NCI-H1436 treated with DMSO at 0.1 percent for 48 hours (cell line): ENCODE data around the gene RC3H2.
"Not testable (repeated sequence)": the region's sequence is repeated elsewhere in the genome, so short reads cannot be mapped to it uniquely, and the experiment has no call there.

Experiments used
- DNase-seq: peaks from one replicate; lab custom pipeline; 2025; lab: John Stamatoyannopoulos, UW

RC3H2 gene

GRCh38 chr9:122846371-122846940 lies 58.7 kb downstream of the RC3H2 start:
- DNase-seq = no peak

- DNase-seq = no peak
These were observed 60.0 kb downstream of the RC3H2 start for GRCh38 chr9:122845116-122845515.

GRCh38 chr9:122844137-122844536 lies 61.0 kb downstream of the RC3H2 start:
- no peak for DNase-seq

GRCh38 chr9:122841501-122841900 lies 63.7 kb downstream of the RC3H2 start:
- DNase-seq = no peak

GRCh38 chr9:122838441-122838840 lies 66.7 kb downstream of the RC3H2 start:
- DNase-seq = not testable (repeated sequence)

GRCh38 chr9:122837266-122837850 lies 67.8 kb downstream of the RC3H2 start:
- DNase-seq = no peak

- DNase-seq = no peak
These were observed 69.8 kb downstream of the RC3H2 start for GRCh38 chr9:122835313-122835731.

- DNase-seq = no peak
These were observed 73.0 kb downstream of the RC3H2 start for GRCh38 chr9:122832194-122832593.

- not testable (repeated sequence) for DNase-seq
These were observed 76.2 kb downstream of the RC3H2 start for GRCh38 chr9:122828965-122829284.

GRCh38 chr9:122827761-122828093 lies 77.4 kb downstream of the RC3H2 start:
- no peak for DNase-seq

- DNase-seq = no peak
These were observed 82.2 kb downstream of the RC3H2 start for GRCh38 chr9:122822938-122823337.

- no peak for DNase-seq
These were observed 83.1 kb downstream of the RC3H2 start for GRCh38 chr9:122822056-122822455.

- no peak for DNase-seq
These were observed 83.7 kb downstream of the RC3H2 start for GRCh38 chr9:122821278-122821943.

GRCh38 chr9:122820490-122820845 lies 84.7 kb downstream of the RC3H2 start:
- DNase-seq = no peak

- no peak for DNase-seq
These were observed 85.2 kb downstream of the RC3H2 start for GRCh38 chr9:122819791-122820489.

GRCh38 chr9:122819326-122819725 lies 85.8 kb downstream of the RC3H2 start:
- no peak for DNase-seq

- DNase-seq = no peak
These were observed 88.8 kb downstream of the RC3H2 start for GRCh38 chr9:122816163-122816867.

- DNase-seq = no peak
These were observed 89.6 kb downstream of the RC3H2 start for GRCh38 chr9:122815544-122815943.

GRCh38 chr9:122814545-122814944 lies 90.6 kb downstream of the RC3H2 start:
- no peak for DNase-seq

GRCh38 chr9:122812736-122813135 lies 92.4 kb downstream of the RC3H2 start:
- DNase-seq = no peak

GRCh38 chr9:122810306-122810946 lies 94.7 kb downstream of the RC3H2 start:
- DNase-seq = peak; percentile 27

GRCh38 chr9:122809261-122809660 lies 95.9 kb downstream of the RC3H2 start:
- not testable (repeated sequence) for DNase-seq
